HG03575 (cell line): Measurements from ENCODE around the gene DYSF.

Source experiments
- ATAC-seq: cut with Tn5 transposase; IDR thresholded peaks from one replicate; pipeline ENCODE4 v1.9.1; 2021; ENCODE audit not compliant: unreplicated experiment, insufficient number of reproducible peaks, low FRiP score; ENCODE audit errors: extremely low read depth

Gene DYSF

DNA sequence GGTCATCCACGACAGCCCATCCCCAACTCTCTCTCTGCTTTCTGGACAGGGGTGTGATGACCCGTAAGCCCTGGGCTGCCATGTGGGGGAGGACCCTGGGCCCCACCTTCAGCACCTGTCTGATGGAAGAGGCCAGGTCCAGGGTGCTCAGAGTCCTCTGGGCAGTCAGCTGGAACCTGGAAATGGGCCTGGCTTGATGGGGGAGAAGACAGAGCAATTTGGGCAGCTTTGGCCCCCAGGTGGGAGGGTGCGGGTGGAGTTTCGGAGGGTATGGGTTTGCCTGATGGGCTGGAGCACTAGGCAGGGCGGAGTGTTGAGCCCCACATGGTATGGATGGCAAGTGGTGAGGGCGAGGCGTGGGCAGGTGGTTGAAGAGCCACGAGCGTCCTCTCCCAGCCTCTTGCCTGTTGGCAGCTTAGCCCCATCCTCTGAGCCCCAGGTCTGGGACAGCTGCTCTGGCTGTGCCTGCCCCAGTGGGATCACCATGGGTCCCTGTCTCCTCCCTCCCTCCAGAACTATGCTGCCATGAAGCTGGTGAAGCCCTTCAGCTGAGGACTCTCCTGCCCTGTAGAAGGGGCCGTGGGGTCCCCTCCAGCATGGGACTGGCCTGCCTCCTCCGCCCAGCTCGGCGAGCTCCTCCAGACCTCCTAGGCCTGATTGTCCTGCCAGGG is 232.7 kb downstream of the DYSF start:
- no peak for ATAC-seq

DNA sequence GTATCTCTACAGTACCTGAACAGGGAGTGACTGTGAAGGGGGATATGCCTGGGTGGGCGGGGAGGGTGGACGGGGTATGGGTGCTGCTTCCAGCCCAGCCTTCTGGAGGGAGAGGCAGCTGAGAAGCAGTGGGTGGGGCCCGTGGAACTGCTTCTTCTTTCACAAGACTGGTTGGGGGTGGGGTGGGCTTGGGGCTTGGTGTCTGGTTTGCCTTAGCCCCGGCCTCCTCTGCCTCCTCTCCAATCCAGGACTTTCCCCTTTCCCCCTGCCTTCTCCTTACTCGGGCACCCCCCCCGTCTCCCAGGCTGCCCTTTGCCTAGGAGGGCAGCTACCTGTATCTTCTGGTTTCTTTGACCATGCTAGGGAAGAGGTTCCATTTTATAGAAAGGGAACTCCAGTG is 233.4 kb downstream of the DYSF start:
- ATAC-seq: no peak

DNA sequence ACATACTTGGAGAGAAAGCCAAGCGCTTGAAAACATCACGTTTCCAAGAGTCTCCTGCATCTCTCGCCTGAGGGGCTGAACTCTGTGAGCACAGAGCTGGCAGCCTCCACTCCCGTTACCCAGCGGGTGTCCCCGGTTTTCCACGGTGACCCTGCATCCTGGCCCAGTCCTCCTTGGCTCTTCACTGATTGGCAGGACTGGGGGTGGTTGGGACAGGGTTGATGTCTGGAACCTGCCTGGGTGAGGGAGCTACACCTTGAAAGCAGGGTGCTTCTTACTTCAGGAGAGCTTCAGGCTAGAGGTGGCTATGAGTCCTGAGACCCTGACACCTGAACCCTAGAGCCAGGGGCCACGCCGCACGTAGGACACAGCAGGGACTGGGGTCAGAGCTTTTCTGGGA is 234.1 kb downstream of the DYSF start:
- ATAC-seq: no peak

DNA sequence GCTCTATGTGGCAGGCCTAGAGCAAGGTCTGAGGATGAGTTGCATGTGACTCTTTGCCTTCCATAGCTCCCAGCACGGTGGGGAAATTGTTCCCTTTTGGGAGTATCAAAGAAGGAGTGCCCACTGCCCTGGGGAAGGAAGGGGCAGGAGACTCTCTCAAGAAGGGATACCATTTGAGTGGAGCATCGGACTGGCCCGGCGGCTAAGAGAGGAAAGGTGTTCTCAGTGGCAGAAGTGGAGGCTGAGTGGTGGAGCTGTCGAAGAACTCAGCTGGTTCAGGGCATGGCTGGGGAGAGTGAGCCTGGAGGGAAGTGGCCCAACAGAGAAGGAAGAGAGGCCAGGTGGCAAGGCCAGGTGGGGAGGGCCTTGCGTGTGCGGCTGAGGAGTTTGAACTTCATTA is 235.2 kb downstream of the DYSF start:
- ATAC-seq: no peak

DNA sequence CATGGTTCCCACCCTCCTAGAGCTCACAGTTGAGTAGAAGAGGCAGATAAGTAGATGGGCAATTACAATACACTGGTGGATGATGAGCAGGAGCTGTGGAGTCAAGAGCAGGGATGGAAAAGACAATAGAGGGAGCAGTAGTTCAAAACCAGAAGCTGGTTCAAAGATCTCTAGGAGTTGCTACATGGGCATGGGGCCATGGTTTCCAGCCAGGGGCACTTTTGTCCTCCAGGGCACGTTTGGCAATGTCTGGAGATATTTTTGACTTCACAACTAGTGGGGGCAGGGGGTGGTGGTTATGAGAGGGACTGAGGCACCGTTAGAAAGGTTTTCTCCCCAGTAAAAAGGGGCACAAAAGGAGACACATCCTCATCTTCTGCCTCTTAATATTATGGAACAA is 236.0 kb downstream of the DYSF start:
- no peak for ATAC-seq

DNA sequence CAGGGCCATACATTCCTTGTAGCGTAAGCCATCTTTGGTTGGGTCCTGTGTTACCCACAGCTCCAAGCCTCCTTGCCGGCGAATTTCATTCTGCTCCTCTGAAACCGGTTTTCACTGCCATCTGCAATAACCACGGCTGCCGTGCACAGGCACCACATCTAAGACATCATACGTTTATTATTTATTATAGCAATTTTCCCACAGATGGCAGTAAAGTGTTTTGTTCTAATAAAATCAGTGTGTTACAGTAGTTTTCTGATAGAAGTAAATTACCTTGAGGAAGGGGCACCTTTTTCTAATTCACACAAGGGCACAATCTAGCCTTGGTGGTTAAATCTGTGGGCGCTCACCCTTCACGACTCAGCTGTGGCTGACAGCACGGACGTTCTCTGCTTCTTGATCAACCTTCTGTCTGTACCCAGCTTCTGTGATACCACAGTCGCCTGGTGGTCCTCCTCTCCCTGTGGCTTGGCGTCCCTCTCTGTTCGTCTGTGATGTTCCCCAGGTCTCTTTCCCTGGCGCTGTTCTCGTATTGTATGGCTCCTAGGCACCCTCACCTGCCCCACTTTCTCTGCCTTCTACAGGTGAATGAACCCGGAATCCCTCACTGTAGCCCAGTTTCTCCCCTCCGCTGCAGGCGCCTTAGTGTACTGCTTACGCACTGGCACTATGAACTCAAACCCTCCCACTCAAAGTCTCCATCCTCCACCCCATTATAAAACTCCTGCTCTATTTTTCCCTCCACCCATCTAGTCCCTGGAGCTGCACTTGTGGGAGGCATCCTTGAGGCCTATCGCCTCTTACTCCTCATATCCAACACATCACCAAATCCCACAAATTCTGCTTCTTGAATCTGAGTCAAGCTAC is 236.8 kb downstream of the DYSF start:
- no peak for ATAC-seq

DNA sequence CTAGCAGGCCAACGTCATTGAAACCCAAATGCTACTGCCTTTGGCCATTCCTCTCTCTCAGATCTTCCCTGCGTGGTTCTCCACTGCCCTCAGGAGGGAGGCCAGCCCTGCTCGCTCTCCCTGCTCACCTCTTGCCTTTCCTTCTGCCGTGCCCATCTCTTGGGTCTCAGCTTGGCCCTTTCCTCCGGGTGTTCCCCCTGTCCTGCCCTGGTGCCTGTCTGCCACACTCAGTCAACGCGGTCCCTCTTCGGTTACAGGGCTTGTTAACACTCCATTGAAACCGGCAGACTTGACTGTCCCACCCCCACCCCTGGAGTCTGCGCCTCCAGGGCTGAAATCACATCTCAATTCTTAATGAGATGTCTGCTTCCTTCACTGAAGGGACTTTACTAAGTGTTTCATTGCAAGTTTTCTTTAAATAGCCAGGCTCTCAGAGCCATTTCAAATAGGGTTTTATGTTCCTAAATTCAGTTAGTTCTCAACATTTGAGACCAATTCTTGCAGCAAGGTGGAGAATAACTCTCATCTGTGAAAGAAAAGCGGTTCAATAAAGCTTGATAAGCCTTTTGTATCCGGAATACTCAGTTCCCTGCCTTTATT is 237.6 kb downstream of the DYSF start:
- ATAC-seq: no peak

DNA sequence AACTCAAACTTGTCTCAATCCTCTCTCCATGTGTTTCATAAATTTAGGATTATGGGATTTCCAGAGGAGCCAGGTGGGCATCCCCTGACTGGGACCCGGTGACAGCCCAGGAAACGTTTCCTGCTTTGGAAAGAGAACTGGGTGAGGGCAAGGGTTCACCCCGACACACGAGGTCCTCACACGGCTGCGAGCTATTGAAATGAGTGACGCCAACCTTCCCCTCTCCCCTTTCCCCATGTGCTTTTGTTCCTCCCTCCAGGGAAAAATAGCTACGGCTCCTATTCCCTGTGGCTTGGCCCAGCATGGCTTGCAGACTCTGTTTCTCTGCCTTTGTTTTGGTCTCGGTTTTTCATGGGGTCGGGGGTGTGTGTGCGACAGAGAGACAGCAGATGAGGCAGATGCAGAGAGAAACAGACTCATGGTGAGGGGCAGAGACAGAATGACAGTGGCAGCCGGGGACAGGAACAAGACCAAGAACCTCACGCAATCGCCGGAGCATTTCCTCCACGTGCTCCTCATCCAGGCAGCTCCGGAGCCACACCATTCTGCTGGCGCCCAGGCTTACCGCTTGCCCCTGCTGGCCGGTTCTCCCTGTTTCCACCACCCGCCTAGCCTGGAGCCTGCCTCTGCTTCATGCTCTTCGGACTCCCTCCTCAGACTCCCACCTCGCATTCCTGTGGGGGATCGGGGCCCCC is 238.5 kb downstream of the DYSF start:
- no peak for ATAC-seq

DNA sequence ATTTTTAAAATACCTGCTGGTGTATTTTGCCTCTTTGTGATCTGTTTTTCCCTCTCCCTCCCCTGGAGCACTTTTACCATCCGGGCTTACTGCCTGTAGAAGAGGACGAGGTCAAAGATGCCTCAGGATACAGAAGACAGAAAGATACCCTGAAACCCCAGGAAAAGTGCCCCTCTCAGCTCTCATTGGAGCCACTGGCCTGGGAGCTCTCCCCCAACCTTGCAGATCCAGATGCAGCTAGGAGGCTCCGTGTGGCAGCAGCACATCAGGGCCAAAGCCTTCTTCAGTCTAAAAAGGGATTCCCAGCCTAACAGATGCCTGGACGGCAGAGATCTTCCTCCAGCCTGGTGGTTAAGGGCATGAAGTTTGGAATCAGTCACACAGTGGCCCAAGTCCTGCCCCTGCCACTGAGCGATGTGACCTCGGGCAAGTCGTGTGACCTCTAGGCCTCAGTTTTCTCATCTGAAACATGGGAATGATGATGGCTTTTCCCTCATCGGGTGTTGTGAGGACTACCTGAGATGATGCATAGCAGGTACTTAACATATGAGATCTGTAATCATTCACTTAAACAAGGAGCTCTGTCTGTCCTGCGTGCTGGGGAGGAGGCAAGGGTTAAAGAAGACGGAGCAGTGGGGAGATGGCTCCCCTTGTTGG is 239.4 kb downstream of the DYSF start:
- no peak for ATAC-seq

DNA sequence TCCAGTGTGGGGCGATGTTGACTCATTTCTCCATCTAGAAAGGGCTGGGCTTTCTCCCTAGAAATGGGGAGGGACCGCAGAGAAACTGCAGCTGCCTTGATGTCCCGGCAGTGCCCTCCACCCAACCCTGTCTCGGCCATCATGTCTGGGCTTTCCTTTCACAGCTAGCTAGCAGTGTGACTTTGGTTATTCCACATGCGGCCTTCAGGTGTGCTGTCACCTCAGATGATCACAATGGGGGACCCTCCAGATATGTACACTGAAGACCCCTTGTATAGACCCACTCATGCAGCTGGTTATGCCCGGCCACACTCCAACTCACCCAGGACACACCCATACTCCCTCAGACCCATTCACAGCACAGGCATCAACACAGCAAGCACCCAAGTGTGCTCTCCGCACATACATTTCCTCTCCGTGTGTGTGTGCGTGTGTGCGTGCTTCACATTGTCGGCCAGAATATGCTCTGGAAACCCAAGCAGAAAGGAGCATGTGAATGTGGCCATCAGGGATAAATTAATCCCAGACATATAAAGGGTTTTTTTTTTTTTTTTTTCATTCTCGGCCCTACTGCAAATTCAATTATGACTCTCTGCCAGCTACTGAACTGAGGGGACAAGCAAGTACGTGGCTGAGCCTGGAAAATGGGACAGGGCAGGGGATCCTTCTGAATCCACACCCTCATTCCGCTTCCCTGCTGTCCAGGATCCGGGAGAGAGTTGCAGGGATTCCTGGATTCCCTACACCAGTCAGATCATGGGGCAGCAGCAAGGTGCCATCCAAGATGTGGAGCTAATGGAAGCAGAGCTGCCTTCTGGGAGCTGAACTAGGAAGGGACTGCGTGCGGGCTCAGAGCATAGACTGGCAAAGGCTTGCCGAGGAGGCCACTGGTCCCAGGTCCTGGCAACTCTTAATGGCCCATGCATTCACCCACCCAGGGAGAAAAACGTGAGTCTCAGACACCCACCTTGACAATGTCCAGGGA is 240.2 kb downstream of the DYSF start:
- no peak for ATAC-seq

DNA sequence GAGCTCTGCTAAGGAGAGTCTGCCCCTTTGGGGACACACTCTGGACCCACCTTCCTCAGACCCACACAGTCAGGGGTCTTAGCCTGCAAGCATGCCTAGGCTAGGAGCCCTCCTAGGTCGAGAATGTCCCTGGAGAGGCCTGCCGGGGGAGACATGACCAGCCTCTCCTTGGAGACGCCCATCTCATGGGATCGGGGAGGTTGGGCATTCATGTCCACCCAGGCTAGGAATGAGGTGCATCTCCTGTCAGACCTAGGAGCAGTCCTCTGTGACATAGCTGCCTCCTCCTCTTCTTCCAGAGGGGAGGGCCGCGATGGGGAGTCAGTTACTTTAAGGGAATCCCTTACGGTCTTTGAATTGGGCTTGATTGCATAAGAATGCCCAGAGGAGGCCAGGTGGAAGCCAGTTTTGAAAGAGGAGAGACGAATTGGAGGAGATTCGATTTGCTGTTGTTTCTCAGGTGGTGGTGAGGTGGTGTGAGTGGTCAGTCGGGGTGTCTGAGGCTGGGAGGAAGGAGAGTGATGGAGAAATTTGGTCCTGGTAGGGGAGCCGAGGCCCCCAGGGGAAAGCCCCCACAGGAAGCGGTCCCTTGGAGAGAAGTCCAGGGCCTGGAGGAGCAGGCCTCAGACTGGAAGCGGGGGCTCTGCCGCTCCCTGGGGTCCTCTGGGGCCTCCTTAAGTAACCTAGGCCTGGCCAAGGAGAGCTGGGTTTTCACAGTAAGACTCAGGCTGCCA is 241.3 kb downstream of the DYSF start:
- ATAC-seq: no peak

DNA sequence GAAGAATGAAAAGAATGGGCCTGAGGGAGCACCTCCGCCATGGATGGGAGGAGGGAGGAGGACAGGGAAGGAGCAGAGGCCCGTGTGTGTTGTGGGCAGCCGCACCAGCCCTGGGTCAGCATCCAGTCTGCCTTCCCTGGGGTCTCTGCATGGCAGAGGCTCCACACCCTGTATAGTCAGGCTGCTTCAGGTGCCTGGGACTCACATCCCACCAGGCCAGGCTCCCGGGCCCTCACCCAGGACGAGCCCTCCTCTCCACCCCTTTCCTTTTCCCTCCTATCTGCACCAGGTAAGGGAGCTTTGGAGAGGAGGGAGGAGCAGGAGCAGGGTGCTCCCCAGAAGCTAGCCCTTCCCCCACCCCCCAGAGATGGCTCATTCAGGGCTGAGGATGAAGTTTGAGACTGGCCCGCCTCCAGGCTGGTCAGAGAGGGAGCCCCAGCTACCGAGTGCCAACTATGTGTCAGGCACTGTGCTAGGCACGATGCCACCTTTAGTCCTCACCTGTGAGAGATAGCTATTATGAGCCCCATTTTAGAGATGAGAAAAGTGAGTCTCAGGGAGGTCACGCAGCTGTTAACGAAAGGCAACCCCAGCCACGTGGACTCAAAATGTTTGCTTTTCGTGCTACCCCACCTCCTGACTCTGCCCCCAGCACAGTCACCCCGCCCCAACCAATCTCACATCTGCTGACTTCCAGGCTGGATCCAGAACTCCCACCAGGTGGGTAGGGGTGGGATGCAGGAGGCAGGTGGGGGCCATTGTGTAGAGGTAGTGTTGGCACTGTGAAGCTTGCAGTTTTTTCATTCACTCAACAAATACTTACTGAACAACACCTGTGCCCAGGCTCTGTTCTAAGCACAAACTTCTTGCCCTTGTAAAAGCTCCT is 242.1 kb downstream of the DYSF start:
- no peak for ATAC-seq

DNA sequence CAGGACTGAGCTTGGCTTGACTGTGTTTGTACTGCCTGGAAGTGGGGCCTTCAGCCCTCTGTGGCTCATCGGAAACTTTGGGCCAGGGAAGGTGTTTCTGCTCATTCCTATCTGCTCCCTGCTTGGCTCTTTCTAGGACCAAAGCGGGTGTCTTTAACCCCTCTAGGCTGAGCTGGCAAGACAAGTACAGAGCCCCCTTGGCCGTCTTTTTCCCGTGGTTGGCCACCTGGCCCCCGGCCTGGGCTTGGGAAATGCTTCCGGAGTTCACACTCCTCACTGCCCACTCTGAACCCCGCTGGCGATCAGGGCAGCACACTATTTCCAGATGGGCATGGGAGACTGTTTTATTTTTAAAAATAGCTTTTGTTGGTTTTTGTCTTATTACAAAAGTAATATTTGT is 243.0 kb downstream of the DYSF start:
- no peak for ATAC-seq

DNA sequence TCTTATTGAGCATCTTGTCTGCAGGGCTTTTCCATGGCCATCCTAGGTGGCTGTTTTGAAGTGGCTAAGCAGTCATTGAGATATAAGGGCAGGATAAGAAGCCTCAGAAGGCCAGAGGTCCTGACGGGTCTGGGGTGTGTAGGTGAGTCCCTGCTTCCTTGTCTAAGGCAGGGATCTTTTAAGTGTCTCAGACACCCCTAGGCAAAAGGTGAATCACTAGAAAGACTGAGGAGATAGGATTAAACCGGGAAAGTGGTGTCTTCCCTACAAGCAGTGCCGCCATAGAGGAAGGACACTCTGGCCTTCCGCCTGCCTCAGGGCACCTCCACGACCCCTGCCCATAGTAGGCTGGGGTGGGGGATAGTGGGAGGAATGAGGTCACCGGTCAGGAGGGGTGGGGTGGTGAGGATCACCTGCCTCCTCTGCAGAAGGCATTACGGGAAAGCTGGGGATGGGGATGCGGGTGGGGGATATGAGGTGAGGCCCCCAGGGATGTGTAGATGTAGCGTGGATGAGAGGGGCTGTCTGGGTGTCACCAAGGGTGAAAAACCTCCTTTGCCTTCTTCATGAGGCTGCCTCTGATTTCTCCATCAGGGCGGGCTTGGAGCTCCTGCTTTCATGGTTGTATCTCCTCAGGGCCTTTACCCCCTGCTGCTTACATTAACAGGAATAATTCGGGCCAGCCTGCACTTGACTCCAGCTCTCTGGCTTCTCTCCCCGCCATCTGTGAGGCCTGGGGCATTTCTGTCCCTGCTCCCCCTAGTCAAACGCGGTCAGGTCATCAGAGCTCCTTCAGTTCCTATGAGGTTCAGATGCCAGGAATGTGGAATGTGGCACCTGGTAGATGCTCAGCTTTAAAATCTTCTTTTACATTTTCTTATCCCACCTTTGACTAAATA is 244.0 kb downstream of the DYSF start:
- no peak for ATAC-seq

DNA sequence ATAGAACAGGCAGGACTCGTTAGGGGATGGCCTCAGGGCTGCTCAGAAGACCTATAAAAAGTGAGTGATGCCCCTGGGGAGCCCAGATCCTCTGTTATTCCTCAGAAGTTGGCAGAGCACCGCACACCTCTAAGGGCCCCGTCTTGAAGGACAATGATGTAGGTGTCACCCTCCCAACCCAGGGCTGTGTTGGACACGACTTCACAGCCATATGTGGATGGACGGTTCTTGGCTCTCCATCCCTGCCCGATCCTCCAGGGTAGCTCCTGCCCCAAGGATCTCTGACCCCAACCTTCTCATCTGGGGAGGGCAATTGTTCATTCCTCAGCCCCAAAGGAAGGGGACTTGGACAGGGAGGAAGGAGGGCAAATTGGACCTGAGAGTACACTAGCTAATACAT is 246.1 kb downstream of the DYSF start:
- no peak for ATAC-seq
